GM12872 (cell line): ENCODE results near the gene DPP7.

Experiments
- TF ChIP-seq, protein P1 (sequence below): IDR thresholded peaks from 3 replicates; pipeline ENCODE4 v1.5.1; 2011; ENCODE audit warnings: low read depth, mild to moderate bottlenecking, low read length, moderate library complexity; ENCODE audit not compliant: insufficient read depth

The DPP7 gene

DNA sequence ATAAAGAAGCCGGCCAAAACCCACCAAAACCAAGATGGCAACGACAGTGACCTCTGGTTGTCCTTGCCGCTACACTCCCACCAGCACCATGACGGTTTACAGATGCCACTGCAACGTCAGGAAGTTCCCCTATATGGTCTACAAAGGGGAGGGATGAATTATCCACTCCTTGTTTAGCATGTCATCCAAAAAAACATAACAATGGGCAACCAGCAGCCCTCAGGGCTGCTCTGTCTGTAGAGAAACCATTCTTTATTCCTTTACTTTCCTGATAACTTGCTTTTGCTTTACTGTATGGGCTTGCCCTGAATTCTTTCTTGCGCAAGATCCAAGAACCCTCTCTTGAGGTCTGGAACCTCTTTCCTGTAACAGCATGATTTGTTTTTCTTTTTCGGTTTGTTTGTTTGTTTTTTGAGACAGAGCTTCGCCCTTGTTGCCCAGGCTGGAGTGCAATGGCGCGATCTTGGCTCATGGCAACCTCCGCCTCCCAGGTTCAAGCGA lies 39.2 kb downstream of the DPP7 start:
- TF ChIP-seq, protein P1, sequence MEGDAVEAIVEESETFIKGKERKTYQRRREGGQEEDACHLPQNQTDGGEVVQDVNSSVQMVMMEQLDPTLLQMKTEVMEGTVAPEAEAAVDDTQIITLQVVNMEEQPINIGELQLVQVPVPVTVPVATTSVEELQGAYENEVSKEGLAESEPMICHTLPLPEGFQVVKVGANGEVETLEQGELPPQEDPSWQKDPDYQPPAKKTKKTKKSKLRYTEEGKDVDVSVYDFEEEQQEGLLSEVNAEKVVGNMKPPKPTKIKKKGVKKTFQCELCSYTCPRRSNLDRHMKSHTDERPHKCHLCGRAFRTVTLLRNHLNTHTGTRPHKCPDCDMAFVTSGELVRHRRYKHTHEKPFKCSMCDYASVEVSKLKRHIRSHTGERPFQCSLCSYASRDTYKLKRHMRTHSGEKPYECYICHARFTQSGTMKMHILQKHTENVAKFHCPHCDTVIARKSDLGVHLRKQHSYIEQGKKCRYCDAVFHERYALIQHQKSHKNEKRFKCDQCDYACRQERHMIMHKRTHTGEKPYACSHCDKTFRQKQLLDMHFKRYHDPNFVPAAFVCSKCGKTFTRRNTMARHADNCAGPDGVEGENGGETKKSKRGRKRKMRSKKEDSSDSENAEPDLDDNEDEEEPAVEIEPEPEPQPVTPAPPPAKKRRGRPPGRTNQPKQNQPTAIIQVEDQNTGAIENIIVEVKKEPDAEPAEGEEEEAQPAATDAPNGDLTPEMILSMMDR = no peak

DNA sequence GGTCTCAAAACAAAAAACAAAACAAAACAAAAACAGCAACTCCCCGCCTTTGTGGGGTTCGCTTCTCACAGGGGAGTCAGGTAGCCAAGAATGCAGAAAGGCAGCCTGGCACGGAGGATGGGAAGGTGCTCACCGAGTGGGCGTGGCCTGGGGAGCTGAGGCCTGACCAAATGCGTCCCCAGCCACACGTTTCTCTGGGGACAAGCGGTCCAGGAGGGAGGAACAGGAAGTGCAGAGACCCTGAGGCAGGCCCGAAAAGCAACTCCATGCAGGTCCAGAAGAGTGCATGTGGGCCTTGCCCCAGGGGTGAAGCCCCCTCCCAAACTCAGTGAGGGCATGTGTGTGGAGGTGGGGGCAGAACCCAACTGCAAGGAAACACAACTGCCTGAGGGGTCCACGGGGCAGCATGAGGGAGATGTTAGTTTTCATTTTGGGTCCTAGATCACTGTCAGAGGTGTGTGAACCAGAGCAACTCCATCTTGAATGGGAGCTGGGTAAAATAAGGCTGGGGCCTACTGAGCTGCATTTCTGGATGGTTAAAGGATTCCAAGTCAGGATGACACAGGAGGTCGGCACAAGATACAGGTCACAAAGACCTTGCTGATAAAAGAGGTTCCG lies 39.8 kb downstream of the DPP7 start:
- TF ChIP-seq, protein P1 = no peak

DNA sequence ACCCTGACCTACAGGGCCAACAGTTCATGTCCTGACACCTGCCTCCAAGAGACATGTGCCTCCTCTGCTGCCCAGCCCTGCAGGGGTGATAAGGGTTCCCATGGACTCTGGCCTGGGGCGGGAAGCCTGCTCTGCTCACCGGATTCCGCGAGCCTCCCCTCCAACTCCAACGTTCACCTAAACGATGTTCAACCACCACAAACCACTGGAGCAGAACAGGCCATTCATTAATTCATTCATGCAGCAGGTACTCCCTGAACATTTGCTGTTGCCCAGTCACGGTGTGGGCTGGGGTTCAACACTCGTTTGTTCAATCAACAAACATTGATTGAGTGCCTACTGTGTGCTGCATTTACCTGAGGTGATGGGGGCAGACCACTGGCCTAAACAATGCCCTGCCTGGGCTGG lies 40.5 kb downstream of the DPP7 start:
- TF ChIP-seq, protein P1 = no peak

DNA sequence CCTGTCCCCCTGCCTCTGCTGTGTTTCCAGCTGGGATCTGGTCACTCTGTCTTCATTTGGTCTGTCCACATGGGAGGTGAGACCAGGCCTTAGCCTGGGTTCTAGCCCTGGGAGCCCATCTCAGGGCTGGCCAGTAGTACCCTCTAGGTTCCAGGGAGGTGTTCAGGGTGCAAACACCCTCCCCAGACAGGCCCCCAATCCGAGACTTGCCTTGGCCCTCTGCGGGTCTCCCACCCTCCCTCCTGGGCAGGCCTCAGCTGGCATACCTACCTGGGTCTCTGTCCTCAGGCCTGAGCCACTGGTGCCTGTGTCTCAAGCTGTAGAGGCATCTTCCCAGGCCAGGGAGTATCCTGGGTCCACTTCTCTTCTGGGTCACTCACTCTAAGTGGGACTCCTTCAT lies 43.3 kb downstream of the DPP7 start:
- TF ChIP-seq, protein P1 = no peak

DNA sequence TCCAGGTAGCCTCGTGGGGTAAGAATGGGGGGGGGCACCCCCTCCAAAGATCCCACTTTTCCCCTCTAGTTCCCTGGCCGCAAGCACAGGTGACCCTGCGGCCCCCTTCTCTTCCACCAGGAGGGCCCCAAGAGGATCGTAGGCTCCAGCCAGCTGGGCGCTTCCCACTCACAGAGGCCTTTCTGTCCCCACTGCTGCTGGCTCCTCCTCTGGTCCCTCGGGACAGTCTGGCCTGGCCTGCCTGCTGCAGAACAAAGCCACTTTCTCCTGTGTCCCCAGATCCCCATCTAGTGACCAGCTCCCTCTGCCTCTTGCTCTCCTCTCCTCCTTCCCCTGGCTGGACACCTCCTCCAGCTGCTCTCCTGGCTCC lies 43.6 kb downstream of the DPP7 start:
- TF ChIP-seq, protein P1 = no peak

DNA sequence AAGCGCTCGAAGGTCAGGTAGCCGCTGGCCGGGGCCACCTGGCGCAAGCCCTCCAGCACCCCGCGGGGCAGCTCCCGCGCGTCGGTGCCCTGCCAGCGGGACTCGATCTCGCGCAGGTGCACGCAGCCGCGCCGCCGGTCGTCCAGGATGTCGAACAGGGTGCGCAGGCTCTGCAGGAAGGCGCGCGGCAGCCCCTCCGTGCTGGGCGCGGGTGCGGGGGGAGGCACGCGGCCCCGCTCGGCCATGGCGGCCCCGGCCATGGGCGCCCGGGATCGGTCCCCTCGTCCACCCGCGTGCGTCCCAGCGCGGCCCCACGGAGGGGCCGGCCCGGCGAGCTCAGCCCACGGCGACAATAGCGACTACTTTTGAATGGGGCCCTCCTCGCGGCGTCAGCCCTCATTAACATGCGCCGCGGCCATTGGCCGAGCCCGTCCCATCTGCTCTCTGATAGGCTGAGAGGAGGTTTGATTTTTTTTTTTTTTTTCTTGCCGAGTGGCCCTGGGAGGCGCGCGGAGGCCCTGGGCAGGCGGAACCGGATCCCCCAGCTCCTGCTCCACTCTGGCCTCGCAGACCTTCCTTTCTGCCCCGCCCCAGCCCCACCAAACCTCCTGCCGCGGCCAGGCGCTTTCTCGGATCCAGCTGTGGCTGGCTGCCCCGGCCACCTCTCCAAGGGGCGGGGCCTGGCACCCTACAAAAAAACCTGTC lies 44.2 kb downstream of the DPP7 start, which contains the start of gene SAPCD2:
SAPCD2 (minus strand) TSS at position 357 of the 705 bp plus-strand sequence; CDS start at position 260, 97 bp downstream.
- TF ChIP-seq, protein P1 = no peak

DNA sequence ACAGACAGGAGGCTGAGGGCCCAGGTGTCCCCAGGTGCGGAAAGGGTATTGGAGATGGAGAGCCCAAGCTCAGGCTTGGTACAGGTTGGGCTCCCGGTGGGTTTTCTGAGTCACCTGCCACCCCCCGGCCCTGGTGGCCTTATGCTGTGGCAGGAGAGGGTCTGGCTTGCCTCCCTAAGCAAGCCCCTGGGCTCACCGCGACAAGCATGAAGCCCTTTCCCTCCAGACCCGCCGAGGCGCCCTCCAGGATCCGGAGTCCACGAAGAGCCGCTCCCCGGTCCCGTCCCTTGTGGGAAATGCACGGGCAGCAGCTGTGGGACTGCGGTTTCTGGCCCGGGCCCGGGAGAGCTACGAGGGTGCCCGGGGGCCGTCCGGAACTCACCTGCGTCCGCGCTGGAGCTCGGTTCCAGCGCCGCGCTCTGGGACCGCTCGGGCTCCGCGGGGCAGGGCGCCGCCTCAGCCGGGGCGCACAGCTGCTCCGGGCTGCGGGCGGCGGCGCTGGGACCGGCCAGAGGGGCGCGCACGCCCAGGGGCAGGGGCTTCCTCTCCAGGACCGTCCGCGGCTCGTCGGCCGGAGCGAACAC lies 44.9 kb downstream of the DPP7 start:
- TF ChIP-seq, protein P1 = no peak
